ENCODE measurements around the gene DENND2A.
"Not testable (repeated sequence)": the region's sequence is repeated elsewhere in the genome, so short reads cannot be mapped to it uniquely, and the experiment has no call there.

DENND2A gene

DNA sequence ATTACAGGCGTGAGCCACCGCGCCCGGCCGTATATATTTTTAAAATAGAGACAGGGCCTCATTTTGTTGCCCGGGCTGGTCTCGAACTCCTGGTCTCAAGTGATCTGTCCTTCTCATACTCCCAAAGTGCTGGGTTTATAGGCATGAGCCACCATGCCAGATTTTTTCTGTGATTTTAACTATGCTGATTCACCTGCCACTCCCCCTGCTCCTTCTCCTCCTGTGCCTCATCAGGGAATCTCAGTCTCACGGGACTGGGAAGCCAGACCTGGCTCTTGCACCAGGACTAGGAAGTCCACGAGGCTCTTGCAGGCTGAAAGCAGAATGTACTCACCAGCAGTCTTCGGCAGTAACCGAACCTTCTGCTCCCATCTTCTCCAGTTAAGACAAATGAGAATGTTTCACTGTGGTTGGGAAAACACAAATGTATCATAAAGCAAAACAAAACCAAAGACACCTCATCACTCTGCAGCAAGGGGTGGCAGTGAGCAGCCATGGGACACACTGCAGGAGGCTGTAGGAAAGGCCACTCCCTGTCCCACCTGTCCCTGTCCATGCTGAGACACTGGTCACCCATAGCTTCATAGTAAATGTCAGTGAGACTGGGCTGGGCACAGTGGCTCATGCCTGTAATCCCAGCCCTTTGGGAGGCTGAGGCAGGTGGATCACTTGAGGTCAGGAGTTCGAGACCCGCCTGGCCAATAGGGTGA is 82.6 kb downstream of the DENND2A start:
- Histone ChIP-seq H3K4me1 (ENCODE audit: insufficient read depth, low read length) (peaks cover 2% of the 10 kb centered on the region), H3K36me3 (ENCODE audit: insufficient read depth, low read length) (no peaks in the 10 kb centered on the region; the same call in 1 of the 2 replicates), H3K9ac (ENCODE audit: low read depth, low read length) (no peak overlapping the region), H3K9me3 (ENCODE audit: control insufficient read depth, insufficient read depth, low read length) (no peaks in the 10 kb centered on the region)

DNA sequence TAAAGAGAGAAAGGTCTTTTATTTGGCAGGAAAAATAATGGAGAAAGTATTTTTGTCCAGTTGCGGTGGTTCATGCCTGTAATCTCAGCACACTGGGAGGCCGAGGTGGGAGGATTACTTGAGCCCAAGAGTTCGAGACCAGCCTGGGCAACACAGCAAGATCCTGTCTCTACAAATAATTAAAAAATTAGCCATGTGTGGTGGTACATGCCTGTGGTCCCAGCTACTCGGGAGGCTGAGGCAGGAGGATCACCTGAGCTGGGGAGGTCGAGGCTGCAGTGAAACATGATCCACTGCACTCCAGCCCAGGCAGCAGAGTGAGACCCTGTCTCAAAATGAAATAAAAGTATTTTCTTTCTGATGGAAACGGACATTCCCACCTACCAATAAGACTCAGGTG is 83.5 kb downstream of the DENND2A start:
- Histone ChIP-seq H3K9me3 (ENCODE audit: control insufficient read depth, insufficient read depth, low read length) (no peaks in the 10 kb centered on the region), H3K9ac (ENCODE audit: low read depth, low read length) (no peak overlapping the region), H3K4me1 (ENCODE audit: insufficient read depth, low read length) (peaks cover 1% of the 10 kb centered on the region; the same call in 1 of the 2 replicates), H3K36me3 (ENCODE audit: insufficient read depth, low read length) (no peaks in the 10 kb centered on the region; the same call in 1 of the 2 replicates)

- not testable (repeated sequence) for H3K9me3 ChIP-seq (ENCODE audit: control insufficient read depth, insufficient read depth, low read length); H3K9ac ChIP-seq (ENCODE audit: low read depth, low read length); H3K4me1 ChIP-seq (ENCODE audit: insufficient read depth, low read length); H3K36me3 ChIP-seq (ENCODE audit: insufficient read depth, low read length)
Measured at GRCh38 chr7:140553236-140553635, 87.4 kb downstream of the DENND2A start.

GRCh38 chr7:140552240-140552679 is 88.4 kb downstream of the DENND2A start:
- Histone ChIP-seq H3K36me3 (ENCODE audit: insufficient read depth, low read length) (no peaks in the 10 kb centered on the region), H3K9me3 (ENCODE audit: control insufficient read depth, insufficient read depth, low read length) (no peaks in the 10 kb centered on the region), H3K4me1 (ENCODE audit: insufficient read depth, low read length) (peaks cover 5% of the 10 kb centered on the region; the same call in 1 of the 2 replicates), H3K9ac (ENCODE audit: low read depth, low read length) (no peak overlapping the region)

- Histone ChIP-seq H3K9me3 (ENCODE audit: control insufficient read depth, insufficient read depth, low read length) (no peaks in the 10 kb centered on the region), H3K36me3 (ENCODE audit: insufficient read depth, low read length) (no peaks in the 10 kb centered on the region), H3K4me1 (ENCODE audit: insufficient read depth, low read length) (peaks cover 5% of the 10 kb centered on the region; the same call in 1 of the 2 replicates), H3K9ac (ENCODE audit: low read depth, low read length) (no peak overlapping the region)
Measured at GRCh38 chr7:140551355-140552239, 89.0 kb downstream of the DENND2A start.

DNA sequence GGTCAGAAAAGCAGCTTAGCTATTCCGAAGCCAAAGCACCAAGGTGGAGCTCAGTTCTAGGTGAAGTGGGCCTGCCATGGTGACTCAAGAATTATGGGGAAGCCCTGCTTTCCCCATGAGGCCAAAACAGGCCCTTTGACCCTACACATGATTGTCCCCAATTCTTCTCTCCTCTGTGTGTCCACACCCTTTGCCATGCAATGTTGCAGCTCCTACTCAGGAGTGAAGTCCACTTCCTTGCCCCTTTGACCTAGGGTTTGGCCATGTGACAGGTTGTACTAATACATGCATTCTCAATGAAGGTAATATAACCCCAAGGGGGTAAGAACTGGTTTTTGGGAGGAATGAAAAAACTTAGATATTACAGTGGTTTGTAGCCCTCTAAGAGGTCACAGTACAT is 93.7 kb downstream of the DENND2A start:
- no peaks in the 10 kb centered on the region for H3K9me3 ChIP-seq (ENCODE audit: control insufficient read depth, insufficient read depth, low read length)
- H3K36me3 ChIP-seq (ENCODE audit: insufficient read depth, low read length), result no peaks in the 10 kb centered on the region
- H3K4me1 ChIP-seq (ENCODE audit: insufficient read depth, low read length), result peaks cover 9% of the 10 kb centered on the region
- no peak overlapping the region for H3K9ac ChIP-seq (ENCODE audit: low read depth, low read length)

- Histone ChIP-seq H3K36me3 (ENCODE audit: insufficient read depth, low read length) (no peaks in the 10 kb centered on the region), H3K9ac (ENCODE audit: low read depth, low read length) (no peak overlapping the region), H3K4me1 (ENCODE audit: insufficient read depth, low read length) (peaks cover 12% of the 10 kb centered on the region), H3K9me3 (ENCODE audit: control insufficient read depth, insufficient read depth, low read length) (no peaks in the 10 kb centered on the region)
Measured at GRCh38 chr7:140544388-140544826, 96.2 kb downstream of the DENND2A start.

- H3K9me3 ChIP-seq (ENCODE audit: control insufficient read depth, insufficient read depth, low read length), result no peaks in the 10 kb centered on the region
- peaks cover 12% of the 10 kb centered on the region for H3K4me1 ChIP-seq (ENCODE audit: insufficient read depth, low read length)
- peak overlapping the region; percentile 47 for H3K9ac ChIP-seq (ENCODE audit: low read depth, low read length)
- H3K36me3 ChIP-seq (ENCODE audit: insufficient read depth, low read length), result no peaks in the 10 kb centered on the region
Measured at GRCh38 chr7:140542228-140542603, 98.4 kb downstream of the DENND2A start.

- Histone ChIP-seq H3K9ac (ENCODE audit: low read depth, low read length) (peak overlapping the region; percentile 47), H3K4me1 (ENCODE audit: insufficient read depth, low read length) (peaks cover 12% of the 10 kb centered on the region), H3K9me3 (ENCODE audit: control insufficient read depth, insufficient read depth, low read length) (no peaks in the 10 kb centered on the region), H3K36me3 (ENCODE audit: insufficient read depth, low read length) (no peaks in the 10 kb centered on the region)
Measured at GRCh38 chr7:140541513-140542227, 98.9 kb downstream of the DENND2A start.

- Histone ChIP-seq H3K9me3 (ENCODE audit: control insufficient read depth, insufficient read depth, low read length) (no peaks in the 10 kb centered on the region), H3K36me3 (ENCODE audit: insufficient read depth, low read length) (no peaks in the 10 kb centered on the region), H3K4me1 (ENCODE audit: insufficient read depth, low read length) (peaks cover 12% of the 10 kb centered on the region), H3K9ac (ENCODE audit: low read depth, low read length) (peak overlapping the region; percentile 47; the same call in 1 of the 2 replicates)
Measured at GRCh38 chr7:140541176-140541512, 99.5 kb downstream of the DENND2A start.

GRCh38 chr7:140540136-140540777 is 100.4 kb downstream of the DENND2A start:
- H3K4me1 ChIP-seq (ENCODE audit: insufficient read depth, low read length), result peaks cover 12% of the 10 kb centered on the region

GRCh38 chr7:140539461-140539860 is 101.2 kb downstream of the DENND2A start:
- H3K4me1 ChIP-seq (ENCODE audit: insufficient read depth, low read length), result peaks cover 12% of the 10 kb centered on the region
- H3K9ac ChIP-seq (ENCODE audit: low read depth, low read length), result no peak overlapping the region
- no peaks in the 10 kb centered on the region for H3K36me3 ChIP-seq (ENCODE audit: insufficient read depth, low read length)
- H3K9me3 ChIP-seq (ENCODE audit: control insufficient read depth, insufficient read depth, low read length), result no peaks in the 10 kb centered on the region

More at GRCh38 chr7:140540136-140540777, 100.4 kb downstream of the DENND2A start:
- no peaks in the 10 kb centered on the region for H3K9me3 ChIP-seq (ENCODE audit: control insufficient read depth, insufficient read depth, low read length)
- H3K36me3 ChIP-seq (ENCODE audit: insufficient read depth, low read length), result no peaks in the 10 kb centered on the region
- no peak overlapping the region for H3K9ac ChIP-seq (ENCODE audit: low read depth, low read length)

- H3K36me3 ChIP-seq (ENCODE audit: insufficient read depth, low read length), result no peaks in the 10 kb centered on the region
- no peaks in the 10 kb centered on the region for H3K9me3 ChIP-seq (ENCODE audit: control insufficient read depth, insufficient read depth, low read length)
- H3K9ac ChIP-seq (ENCODE audit: low read depth, low read length), result no peak overlapping the region
- peaks cover 10% of the 10 kb centered on the region for H3K4me1 ChIP-seq (ENCODE audit: insufficient read depth, low read length)
Measured at GRCh38 chr7:140537750-140538482, 102.7 kb downstream of the DENND2A start.
